ENCODE measurements around the gene CHRM2.
"Not testable (repeated sequence)": the region's sequence is repeated elsewhere in the genome, so short reads cannot be mapped to it uniquely, and the experiment has no call there.

CHRM2 gene

GRCh38 chr7:136868496-136869000 is at the start of gene CHRM2:
CHRM2 (plus strand) TSS chr7:136868652; CDS start chr7:137014866, 146,214 bp downstream.
- in situ Hi-C loops (cut with HindIII; ENCODE audit: low sequenced_read_pairs), result no loop called here

DNA sequence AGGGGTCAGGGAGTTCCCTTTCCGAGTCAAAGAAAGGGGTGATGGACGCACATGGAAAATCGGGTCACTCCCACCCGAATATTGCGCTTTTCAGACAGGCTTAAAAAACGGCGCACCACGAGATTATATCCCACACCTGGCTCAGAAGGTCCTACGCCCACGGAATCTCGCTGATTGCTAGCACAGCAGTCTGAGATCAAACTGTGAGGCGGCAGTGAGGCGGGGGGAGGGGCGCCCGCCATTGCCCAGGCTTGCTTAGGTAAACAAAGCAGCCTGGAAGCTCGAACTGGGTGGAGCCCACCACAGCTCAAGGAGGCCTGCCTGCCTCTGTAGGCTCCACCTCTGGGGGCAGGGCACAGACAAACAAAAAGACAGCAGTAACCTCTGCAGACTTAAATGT is 37.1 kb upstream of the CHRM2 start:
- in situ Hi-C loops (cut with HindIII; ENCODE audit: low sequenced_read_pairs), result not testable (repeated sequence)

DNA sequence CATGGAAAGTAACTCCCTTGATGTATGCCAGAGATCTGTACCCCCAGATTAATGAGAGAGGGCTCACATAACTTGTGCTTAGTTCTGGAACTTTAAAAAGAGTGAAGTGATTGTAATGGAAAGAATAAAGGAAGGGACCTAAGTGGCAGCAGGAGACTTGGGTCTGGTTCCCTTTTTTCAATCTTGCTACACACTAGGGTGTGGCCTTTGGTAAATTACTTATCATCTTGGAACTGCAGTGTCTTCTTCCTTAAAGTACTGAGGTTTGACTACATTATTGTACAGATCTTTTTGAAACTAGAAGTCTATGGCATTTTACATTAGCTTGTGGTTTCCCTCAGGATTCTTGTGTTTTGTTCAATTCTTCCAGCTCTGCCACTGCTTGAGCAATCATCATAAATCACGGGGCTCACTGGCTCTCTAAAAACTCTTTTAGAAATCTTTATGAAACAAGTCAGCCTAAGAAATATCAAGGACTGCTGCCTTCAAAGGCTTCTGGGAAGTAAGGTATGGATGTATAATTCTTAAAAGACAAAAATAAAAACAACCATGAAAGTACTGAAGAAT is 22.5 kb upstream of the CHRM2 start:
- in situ Hi-C loops (cut with HindIII; ENCODE audit: low sequenced_read_pairs), result no loop called here

DNA sequence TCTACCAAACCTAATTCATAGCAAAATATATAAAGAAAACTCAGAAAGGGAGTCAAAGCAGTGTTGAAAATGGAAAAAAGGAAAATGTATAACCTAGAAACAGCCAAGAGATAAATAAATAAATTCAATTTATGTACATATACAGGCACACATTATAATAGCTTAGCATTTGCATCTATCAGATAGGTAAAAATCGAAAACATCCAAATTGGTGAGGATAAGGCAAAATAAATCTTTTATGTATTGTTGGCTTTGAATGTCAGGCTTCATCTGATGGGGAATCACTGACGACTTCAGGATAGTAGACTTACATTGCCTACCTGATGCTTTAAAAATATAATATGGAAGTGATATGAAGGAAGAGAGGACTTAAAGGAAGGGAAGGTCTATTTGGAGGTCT is 20.6 kb upstream of the CHRM2 start:
- in situ Hi-C loops (cut with HindIII; ENCODE audit: low sequenced_read_pairs), result no loop called here

- in situ Hi-C loops (cut with HindIII; ENCODE audit: low sequenced_read_pairs), result no loop called here
These were observed 14.8 kb upstream of the CHRM2 start for GRCh38 chr7:136853654-136854053.

- in situ Hi-C loops (cut with HindIII; ENCODE audit: low sequenced_read_pairs), result no loop called here
These were observed 10.9 kb upstream of the CHRM2 start for GRCh38 chr7:136857573-136857972.

- in situ Hi-C loops (cut with HindIII; ENCODE audit: low sequenced_read_pairs), result no loop called here
These were observed 8.6 kb upstream of the CHRM2 start for GRCh38 chr7:136859803-136860202.

DNA sequence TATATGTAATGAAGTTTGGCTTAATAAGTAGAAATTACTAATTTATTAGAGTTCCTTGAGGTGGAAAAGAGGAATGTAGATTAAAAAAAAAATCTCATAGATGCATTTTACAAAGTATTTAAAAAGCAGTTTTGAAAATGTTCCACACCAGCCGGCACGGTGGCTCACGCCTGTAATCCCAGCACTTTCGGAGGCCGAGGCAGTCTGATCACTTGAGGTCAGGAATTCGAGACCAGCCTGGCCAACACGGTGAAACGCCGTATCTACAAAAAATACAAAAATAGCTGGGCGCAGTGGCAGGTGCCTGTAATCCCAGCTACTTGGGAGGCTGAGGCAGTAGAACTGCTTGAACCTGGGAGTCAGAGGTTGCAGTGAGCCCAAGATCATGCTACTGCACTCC is 3.2 kb upstream of the CHRM2 start:
- in situ Hi-C loops (cut with HindIII; ENCODE audit: low sequenced_read_pairs), result no loop called here

GRCh38 chr7:136865777-136866176 is 2.7 kb upstream of the CHRM2 start:
- in situ Hi-C loops (cut with HindIII; ENCODE audit: low sequenced_read_pairs), result no loop called here

GRCh38 chr7:136869001-136869961 is 829 bp downstream of the CHRM2 start:
- in situ Hi-C loops (cut with HindIII; ENCODE audit: low sequenced_read_pairs), result no loop called here

DNA sequence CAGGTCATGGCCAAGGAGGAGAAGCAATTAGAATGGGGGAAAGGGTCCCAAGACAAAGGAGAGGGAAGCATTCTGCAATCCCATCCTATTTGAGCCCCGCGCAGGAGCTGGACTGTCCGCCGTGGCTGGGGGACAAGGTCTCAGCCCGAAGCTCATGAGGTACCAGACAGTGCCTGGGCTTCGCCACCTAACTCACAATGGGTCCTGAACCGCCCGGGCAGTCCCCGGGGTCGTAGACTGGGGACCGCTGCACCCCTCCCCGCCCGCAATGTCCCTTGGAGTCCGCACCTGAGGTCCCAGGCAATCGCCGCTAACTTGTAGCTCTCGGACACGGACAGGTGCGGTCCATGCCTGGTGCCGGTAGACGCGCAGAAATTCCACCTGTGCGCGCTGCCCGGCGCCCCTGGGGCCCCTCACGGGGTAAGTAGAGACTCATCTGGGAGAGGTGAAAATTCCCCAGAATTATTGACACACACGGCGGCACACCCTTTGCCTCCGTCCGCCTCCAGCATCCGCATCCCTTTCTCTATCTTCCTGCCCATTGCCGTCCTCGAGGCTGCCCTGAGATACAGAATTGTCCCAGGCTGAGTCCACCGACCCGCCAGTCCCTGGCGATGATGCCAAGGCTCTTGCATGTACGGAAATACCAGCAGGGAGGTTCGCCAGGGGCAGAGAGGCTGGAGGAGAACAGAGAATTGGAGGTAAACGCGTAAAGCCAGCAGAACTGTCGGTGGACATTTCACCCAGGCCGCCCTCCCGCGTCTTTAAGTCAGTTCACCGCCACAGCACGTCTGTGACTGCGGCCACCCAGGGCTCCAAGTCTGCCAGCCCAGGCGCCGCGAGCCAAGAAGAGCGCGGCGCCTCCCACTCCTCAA is 1.8 kb downstream of the CHRM2 start:
- in situ Hi-C loops (cut with HindIII; ENCODE audit: low sequenced_read_pairs), result no loop called here

DNA sequence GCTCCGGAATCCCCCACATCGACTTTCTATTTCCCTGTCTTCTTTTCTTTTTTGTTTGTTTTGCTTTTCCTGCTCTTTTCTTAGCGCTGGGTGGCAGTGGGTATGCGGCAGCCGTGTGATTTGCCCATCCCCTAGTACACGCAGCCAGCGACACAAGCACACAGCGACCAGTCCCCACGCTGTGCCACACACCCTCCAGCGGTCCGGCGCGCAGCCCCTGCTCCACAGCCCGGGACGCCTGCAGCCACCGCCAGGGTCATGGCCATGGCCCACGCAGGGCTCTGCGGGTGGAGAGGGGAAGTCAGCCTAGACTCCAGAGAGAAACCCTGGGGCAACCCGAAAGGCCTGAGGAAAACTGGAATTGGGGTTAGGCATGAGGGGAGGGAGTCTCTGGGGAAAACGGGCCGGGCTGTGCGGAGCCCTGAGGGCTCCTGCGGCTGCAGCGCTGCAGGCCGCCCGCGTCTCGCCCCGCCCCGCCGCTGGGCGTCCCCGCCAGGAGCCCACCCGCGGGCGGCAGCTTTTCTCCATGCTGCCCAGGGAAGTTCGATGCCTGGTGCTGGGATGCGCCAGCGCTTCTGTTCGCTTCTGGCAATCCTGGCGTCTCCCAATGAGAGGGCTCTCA is 2.5 kb downstream of the CHRM2 start:
- in situ Hi-C loops (cut with HindIII; ENCODE audit: low sequenced_read_pairs), result no loop called here

GRCh38 chr7:136874393-136875032 is 6.1 kb downstream of the CHRM2 start:
- in situ Hi-C loops (cut with HindIII; ENCODE audit: low sequenced_read_pairs), result no loop called here

- in situ Hi-C loops (cut with HindIII; ENCODE audit: low sequenced_read_pairs), result no loop called here
These were observed 9.1 kb downstream of the CHRM2 start for GRCh38 chr7:136877509-136877908.

- in situ Hi-C loops (cut with HindIII; ENCODE audit: low sequenced_read_pairs), result no loop called here
These were observed 9.5 kb downstream of the CHRM2 start for GRCh38 chr7:136877990-136878389.

DNA sequence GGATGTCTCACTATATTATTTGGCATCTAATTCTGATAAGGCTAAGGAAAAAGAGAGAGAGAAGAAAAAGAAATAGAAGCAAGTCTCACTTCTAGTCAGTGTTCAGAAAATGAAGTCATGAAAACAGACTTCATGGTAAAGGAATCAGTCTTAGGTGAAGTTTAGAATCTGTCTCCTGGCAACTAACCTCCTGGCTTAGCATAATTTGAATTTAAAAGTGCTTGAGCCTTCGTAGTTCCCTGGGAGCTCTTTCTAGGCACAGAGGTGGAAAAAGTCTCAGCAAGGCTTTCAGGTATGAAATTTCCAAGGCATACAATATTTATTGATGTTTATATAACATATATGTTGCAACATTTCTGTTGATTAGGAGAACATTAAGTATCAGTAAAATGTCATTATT is 10.4 kb downstream of the CHRM2 start:
- in situ Hi-C loops (cut with HindIII; ENCODE audit: low sequenced_read_pairs), result no loop called here

- in situ Hi-C loops (cut with HindIII; ENCODE audit: low sequenced_read_pairs), result no loop called here
These were observed 14.6 kb downstream of the CHRM2 start for GRCh38 chr7:136883046-136883445.

DNA sequence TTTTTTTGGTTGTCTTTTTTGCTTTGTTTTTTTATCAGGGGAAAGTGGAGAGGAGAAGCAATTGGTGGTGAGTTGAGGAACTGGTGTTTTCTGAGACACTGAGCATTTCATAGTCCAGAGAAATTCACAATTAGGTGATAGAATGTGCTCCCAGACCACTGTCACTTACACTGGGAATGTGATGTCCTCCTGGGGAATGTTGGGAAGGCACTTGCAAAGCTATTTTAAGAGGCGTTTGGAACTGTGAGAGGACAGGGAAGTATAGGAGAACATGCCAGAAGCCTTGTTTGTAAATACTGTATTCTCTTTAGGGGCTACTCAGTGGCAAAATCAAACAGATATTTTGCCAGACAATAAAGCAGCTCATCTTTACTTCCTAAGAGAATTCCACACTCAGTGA is 16.0 kb downstream of the CHRM2 start:
- in situ Hi-C loops (cut with HindIII; ENCODE audit: low sequenced_read_pairs), result no loop called here

GRCh38 chr7:136887317-136887716 is 18.9 kb downstream of the CHRM2 start:
- in situ Hi-C loops (cut with HindIII; ENCODE audit: low sequenced_read_pairs), result no loop called here

DNA sequence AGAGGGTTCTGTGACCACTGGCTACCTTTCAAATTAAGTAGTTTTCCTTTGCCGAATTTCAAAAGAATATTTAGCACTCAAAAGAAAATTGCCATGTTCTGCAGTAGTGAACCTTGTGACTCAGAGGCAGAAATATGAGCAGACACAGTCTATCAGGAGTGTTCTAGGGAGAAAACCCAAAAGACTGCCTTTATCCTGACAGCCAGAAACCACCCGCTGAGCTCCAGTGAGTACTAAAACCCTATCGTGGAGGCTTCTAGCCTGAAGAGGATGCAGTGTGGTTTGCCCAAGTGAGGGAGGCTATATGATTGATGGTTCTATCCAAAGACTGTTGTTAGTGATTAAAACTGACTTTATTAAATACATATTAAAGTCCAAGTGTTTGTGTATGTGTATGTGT is 21.9 kb downstream of the CHRM2 start:
- in situ Hi-C loops (cut with HindIII; ENCODE audit: low sequenced_read_pairs), result no loop called here

Data from DLD1 (cell line).